Pancreas (tissue), 10 donors: ENCODE measurements around the gene RANGAP1. TPM values are rescaled to one million over a fixed set of nuclear protein-coding genes. Genes with fewer than 3 reads are reported as not detected.

Source experiments
- ATAC-seq, 4 donors: fragments of 200-7000 bp; cut with Tn5 transposase; one replicate each; pipeline versions ENCODE4 v1.8.0 to v1.9.1; 2020; ENCODE audit warnings: mild to moderate bottlenecking in 4 of 4, moderate library complexity in 4 of 4
- DNase-seq, 6 donors: peaks; one replicate each; pipeline ENCODE4 v3.0.0-alpha.2; 2020
- FAIRE-seq: peaks from 2 replicates; lab custom pipeline; 2012; peaks lifted over from hg19 to GRCh38; lab: Jason Lieb, UNC
- H3K27ac ChIP-seq, 4 donors: fragments of 200-600 bp; sonication (generic); 1 replicate in 3 of 4; 2 replicates in 1 of 4; pipeline versions ENCODE4 v1.5.0 to v1.8.0; 2020
- H3K27me3 ChIP-seq, 4 donors: fragments of 200-600 bp; one replicate each; pipeline ENCODE4 v1.8.0; 2021
- H3K36me3 ChIP-seq, 3 donors: fragments of 200-600 bp; sonication (generic) in 1 of 3; one replicate each; pipeline versions ENCODE4 v1.5.0 to v1.8.0; 2020 to 2021
- H3K4me1 ChIP-seq, 3 donors: fragments of 200-600 bp; one replicate each; pipeline ENCODE4 v1.8.0; 2021
- H3K4me3 ChIP-seq, 4 donors: fragments of 200-600 bp; sonication (generic) in 2 of 4; one replicate each; pipeline versions ENCODE4 v1.5.0 to v1.8.0; 2020 to 2021
- H3K9me3 ChIP-seq, 4 donors: fragments of 200-600 bp; one replicate each; pipeline ENCODE4 v1.8.0; 2021
- WGBS, 2 donors: extraction: QIAGEN DNeasy Blood & Tissue Kit; methylation state at CpG; one replicate each; pipeline ENCODE4 v1.1.7; 2013; 5-methylcytosine and 5-hydroxymethylcytosine counted together
- intact Hi-C, 3 donors: fragments of 100-400 bp; cut with DNase I; formaldehyde crosslinking; loops; one replicate each; pipeline versions ENCODE4 v1.11.1 to v1.14.2; 2022
- polyA plus RNA-seq, 2 donors: library from polyadenylated mRNA; stranded (reverse); fragments of 200-250 nt; gene quantifications; one replicate each; pipeline ENCODE4 v1.2.3, GENCODE V29; 2013
- total RNA-seq, 6 donors: library from RNA; stranded (reverse); fragmentation: NEBNext Ultra II Directional in 4 of 6; extraction: Animal tissue kit (Norgen Biotek cat#: 25700) in 4 of 6; gene quantifications; one replicate each; pipeline versions ENCODE4 v1.2.1 to v1.2.4, GENCODE V29; 2021 to 2023
- TF ChIP-seq, protein P1 (sequence below), 4 donors: fragments of 200-600 bp; sonication (generic) in 3 of 4; IDR thresholded peaks; one replicate each; pipeline versions ENCODE4 v1.5.0 to v1.8.0; 2021; ENCODE audit warnings: antibody characterized with exemption in 4 of 4
- donor health status: healthy with polysubstance abuse.
- donor health status: DM: no; HTN: no; CAD: no; lungs with moderate emphysema.
- donor health status: DM: no; HTN: no; CAD: no.
- donor health status: control.
- donor health status: control.
- donor health status: Bipolar disorder and iron deficiency.
- donor health status: DM: yes; HTN: yes; CAD: no.
- donor health status: DM: no; HTN: no; CAD: no.
- donor health status: DM: no; HTN: no; CAD: no.
- donor health status: DM: yes; HTN: yes; CAD: no.

RANGAP1 gene
- total and polyA plus RNA-seq, 8 donors = 26.8 to 87.9 (median 32.8) TPM

DNA sequence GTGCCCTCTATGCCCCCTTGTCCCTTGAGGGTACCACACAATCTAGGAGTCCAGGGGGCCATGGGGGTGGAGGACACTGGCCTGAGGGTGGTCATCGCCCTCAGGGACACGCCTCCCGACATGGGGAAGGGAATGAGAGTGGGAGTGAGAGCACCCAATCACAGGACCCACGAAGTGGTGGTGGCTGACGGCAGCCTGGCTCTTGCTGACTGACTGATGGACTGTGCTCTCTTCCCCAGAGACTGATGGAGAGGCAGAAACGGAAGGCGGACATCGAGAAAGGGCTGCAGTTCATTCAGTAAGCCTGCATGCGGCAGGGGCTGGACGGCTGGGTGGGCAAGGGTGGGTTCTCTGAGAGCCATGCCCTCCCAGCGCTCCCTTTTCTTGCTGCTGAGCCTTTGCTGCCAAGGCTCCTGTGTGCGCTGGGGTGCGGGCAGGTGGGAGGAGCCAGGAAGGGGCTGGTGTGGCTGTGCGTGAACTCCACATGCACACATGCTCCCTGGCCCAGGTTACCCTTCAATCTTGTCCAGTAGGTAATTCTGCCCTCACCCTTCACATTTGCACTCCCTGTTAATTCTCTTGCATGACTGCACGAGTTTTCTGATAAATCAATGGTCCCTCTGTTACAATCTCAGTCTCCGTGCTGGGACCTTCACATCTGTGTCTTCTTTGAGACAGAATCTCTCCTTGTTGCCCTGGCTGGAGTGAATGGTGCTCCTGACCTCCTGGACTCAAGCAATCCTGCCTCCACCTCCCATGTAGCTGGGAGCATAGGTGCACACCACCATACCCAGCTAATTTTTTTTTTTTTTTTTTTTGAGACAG is 34.6 kb upstream of the RANGAP1 start:
- ATAC-seq (no peak), FAIRE-seq (no peak), DNase-seq (no peak)
- Histone ChIP-seq H3K9me3 (no peaks in the 10 kb centered on the region), H3K4me3 (no peak overlapping the region), H3K27me3 (no peaks in the 10 kb centered on the region), H3K4me1 (no peaks in the 10 kb centered on the region), H3K27ac (no peak overlapping the region), H3K36me3 (peaks cover 0 to 13% (median 0%) of the 10 kb centered on the region in 3 donors)
- intact Hi-C loops = no loop called here
- WGBS, 2 donors = 93 to 94% methylated on average over 16 of the region's 16 CpGs
- TF ChIP-seq, protein P1, sequence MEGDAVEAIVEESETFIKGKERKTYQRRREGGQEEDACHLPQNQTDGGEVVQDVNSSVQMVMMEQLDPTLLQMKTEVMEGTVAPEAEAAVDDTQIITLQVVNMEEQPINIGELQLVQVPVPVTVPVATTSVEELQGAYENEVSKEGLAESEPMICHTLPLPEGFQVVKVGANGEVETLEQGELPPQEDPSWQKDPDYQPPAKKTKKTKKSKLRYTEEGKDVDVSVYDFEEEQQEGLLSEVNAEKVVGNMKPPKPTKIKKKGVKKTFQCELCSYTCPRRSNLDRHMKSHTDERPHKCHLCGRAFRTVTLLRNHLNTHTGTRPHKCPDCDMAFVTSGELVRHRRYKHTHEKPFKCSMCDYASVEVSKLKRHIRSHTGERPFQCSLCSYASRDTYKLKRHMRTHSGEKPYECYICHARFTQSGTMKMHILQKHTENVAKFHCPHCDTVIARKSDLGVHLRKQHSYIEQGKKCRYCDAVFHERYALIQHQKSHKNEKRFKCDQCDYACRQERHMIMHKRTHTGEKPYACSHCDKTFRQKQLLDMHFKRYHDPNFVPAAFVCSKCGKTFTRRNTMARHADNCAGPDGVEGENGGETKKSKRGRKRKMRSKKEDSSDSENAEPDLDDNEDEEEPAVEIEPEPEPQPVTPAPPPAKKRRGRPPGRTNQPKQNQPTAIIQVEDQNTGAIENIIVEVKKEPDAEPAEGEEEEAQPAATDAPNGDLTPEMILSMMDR (IDR thresholded peaks at IDR 0.05) = no peak

DNA sequence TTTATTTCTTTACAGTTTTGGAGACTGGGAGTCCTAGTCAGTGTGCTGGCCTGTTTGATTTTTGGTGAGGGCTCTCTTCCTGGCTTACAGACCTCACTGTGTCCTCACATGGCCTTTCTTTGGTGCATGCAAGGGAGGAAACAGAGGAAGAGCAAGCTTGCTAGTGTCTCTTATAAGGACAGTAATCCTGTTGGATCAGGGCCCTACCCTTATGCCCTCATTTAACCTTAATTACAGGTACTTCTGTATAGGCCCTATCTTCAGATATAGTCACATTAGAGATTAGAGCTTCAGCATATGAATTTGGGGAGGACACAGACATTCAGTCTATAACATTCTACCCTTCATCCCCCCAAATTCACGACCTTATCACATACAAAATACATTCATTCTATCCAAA is 29.6 kb upstream of the RANGAP1 start:
- no peak for FAIRE-seq
- no peak overlapping the region for H3K4me3 ChIP-seq

DNA sequence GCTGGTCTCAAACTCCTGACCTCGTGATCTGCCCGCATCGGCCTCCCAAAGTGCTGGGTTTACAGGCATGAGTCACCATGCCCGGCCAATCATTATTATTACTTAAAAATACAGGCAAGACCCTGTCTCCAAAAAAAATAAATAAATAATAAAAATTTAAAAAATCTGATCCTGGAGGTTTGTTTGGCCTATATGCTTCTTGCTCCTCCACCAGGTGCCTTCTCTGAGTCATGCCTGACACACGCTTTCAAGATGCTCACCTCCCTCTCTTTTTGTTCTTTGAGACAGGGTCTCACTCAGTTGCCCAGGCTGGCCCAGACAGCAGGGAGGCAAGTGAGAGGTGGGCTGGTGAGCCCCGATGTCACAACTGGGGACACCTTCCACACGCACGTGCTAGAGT is 28.8 kb upstream of the RANGAP1 start:
- TF ChIP-seq, protein P1 (IDR thresholded peaks at IDR 0.05) = no peak
- intact Hi-C loops = no loop called here
- no peak for DNase-seq
- ATAC-seq = no peak
- Histone ChIP-seq H3K4me3 (no peak overlapping the region), H3K27me3 (no peaks in the 10 kb centered on the region), H3K36me3 (no peaks in the 10 kb centered on the region), H3K4me1 (no peaks in the 10 kb centered on the region), H3K27ac (no peak overlapping the region), H3K9me3 (no peaks in the 10 kb centered on the region)
- WGBS, 2 donors = 95 to 96% methylated on average over 8 of the region's 8 CpGs
- no peak for FAIRE-seq

More for the DNA sequence above, 29.6 kb upstream of the RANGAP1 start:
- Histone ChIP-seq H3K36me3 (no peaks in the 10 kb centered on the region), H3K9me3 (no peaks in the 10 kb centered on the region), H3K27ac (no peak overlapping the region), H3K4me1 (no peaks in the 10 kb centered on the region), H3K27me3 (no peaks in the 10 kb centered on the region)
- intact Hi-C loops = no loop called here
- 55 to 67% methylated on average over 1 of the region's 1 CpG for WGBS, 2 donors
- ATAC-seq = no peak
- TF ChIP-seq, protein P1 (IDR thresholded peaks at IDR 0.05) = no peak
- no peak for DNase-seq

DNA sequence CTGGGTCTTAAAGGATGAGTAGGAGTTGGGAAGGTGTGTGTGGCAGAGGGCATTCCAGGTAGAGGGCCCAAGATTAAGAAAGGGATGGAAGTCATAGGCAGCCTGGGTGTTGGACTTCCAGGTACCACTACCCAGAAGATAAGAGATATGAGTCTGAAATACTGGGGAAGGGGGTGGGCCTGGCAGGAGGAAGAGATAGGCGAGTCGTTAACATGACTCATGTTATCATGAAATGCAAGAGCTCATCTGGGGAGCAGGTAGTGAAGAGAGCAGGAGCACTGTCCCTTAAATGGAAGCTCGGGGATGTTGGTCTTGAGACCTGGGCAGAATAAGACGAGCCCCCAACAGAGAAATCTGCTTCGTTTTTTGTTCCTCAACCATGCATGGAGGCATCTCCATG is 25.5 kb upstream of the RANGAP1 start:
- ATAC-seq = no peak
- Histone ChIP-seq H3K27me3 (no peaks in the 10 kb centered on the region), H3K36me3 (no peaks in the 10 kb centered on the region), H3K9me3 (no peaks in the 10 kb centered on the region), H3K4me1 (peaks cover 0 to 3% (median 0%) of the 10 kb centered on the region in 3 donors), H3K27ac (no peak overlapping the region), H3K4me3 (no peak overlapping the region)
- DNase-seq = no peak
- FAIRE-seq = no peak
- intact Hi-C loops = no loop called here
- TF ChIP-seq, protein P1 (IDR thresholded peaks at IDR 0.05) = no peak
- whole genome bisulfite sequencing, 2 donors = 81 to 92% methylated on average over 5 of the region's 5 CpGs

DNA sequence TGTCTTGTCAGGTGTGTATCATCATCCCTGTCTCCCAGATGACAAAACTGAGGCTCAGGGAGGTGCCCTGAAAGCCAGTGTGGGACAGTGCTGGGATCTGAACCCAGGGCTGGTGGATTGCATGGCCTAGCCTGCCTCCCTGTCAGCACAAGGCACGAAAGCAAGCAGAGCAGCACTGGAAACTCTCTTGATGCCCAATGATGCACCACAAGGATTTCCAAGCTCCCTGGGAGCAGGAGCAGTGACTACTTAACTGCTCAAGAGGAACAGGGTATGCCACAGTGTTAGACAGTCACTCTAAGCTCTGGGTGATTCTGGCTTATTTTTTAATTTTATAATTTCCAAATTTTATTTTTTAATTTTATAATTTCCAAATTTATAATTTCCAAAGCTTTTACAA is 24.3 kb upstream of the RANGAP1 start:
- peaks cover 0 to 3% (median 0%) of the 10 kb centered on the region in 3 donors for H3K4me1 ChIP-seq
- TF ChIP-seq, protein P1 (IDR thresholded peaks at IDR 0.05) = no peak
- H3K9me3 ChIP-seq = no peaks in the 10 kb centered on the region
- no peaks in the 10 kb centered on the region for H3K27me3 ChIP-seq
- WGBS, 2 donors = 82 to 100% methylated on average over 1 of the region's 1 CpG
- DNase-seq (no peak), ATAC-seq (no peak), FAIRE-seq (no peak)
- intact Hi-C loops = no loop called here
- H3K36me3 ChIP-seq = no peaks in the 10 kb centered on the region
- H3K4me3 ChIP-seq = no peak overlapping the region
- H3K27ac ChIP-seq = no peak overlapping the region
